Caco-2 (cell line): ENCODE results near the gene LAPTM4A. TPM values are rescaled to one million over a fixed set of nuclear protein-coding genes. Genes with fewer than 3 reads are reported as not detected.
"Not testable (repeated sequence)": the region's sequence is repeated elsewhere in the genome, so short reads cannot be mapped to it uniquely, and the experiment has no call there.

Source experiments
- BruUV-seq: library from RNA; stranded (reverse); fragments of 400-500 nt; replicated peaks from 2 replicates; lab custom pipeline; 2021; lab: Mats Ljungman, UMichigan
- CTCF ChIA-PET: fragments of 300-600 bp; sonication (Branson Sonifier 250); formaldehyde crosslinking; loops from one replicate; lab custom pipeline; 2022; ENCODE audit warnings: antibody characterized with exemption; lab: Charles Lee
- POLR2A ChIA-PET: fragments of 300-600 bp; sonication (Branson Sonifier 250); formaldehyde crosslinking; loops from one replicate; lab custom pipeline; 2022; ENCODE audit warnings: antibody characterized with exemption; lab: Charles Lee
- DNase-seq, 2 experiments: peaks; one replicate each; pipeline versions ENCODE4 v3.0.0 to v3.0.0-alpha.2; 2020 to 2022
- H3K27me3 ChIP-seq: replicated peaks from 2 replicates; pipeline ENCODE4 v1.6.0; 2011; ENCODE audit warnings: low read length; ENCODE audit not compliant: control insufficient read depth, insufficient read depth
- H3K36me3 ChIP-seq: 2 replicates; pipeline ENCODE4 v1.5.1; 2011; ENCODE audit warnings: low read length; ENCODE audit not compliant: control insufficient read depth, insufficient read depth
- H3K4me1 ChIP-seq: fragments of 250-450 bp; sonication (Bioruptor Pico); 2 replicates; pipeline ENCODE4 v1.5.1; 2020; ENCODE audit warnings: mild to moderate bottlenecking
- H3K4me3 ChIP-seq: 2 replicates; pipeline ENCODE4 v1.5.1; 2011; ENCODE audit warnings: low read depth, mild to moderate bottlenecking, control low read depth, low read length
- H3K9me3 ChIP-seq: fragments of 250-450 bp; sonication (Bioruptor Pico); 2 replicates; pipeline ENCODE4 v1.5.1; 2020; ENCODE audit warnings: mild to moderate bottlenecking, moderate library complexity
- H3K27ac Mint-ChIP-seq: one replicate; pipeline ENCODE4 v1.8.0; 2022; ENCODE audit warnings: mixed read lengths; ENCODE audit not compliant: unreplicated experiment
- H3K27me3 Mint-ChIP-seq: one replicate; pipeline ENCODE4 v1.8.0; 2022; ENCODE audit warnings: mixed read lengths; ENCODE audit not compliant: insufficient read depth, unreplicated experiment
- H3K36me3 Mint-ChIP-seq: one replicate; pipeline ENCODE4 v1.8.0; 2022; ENCODE audit warnings: mild to moderate bottlenecking, mixed read lengths; ENCODE audit not compliant: insufficient read depth, unreplicated experiment
- H3K4me1 Mint-ChIP-seq: one replicate; pipeline ENCODE4 v1.8.0; 2022; ENCODE audit warnings: low read depth, mixed read lengths; ENCODE audit not compliant: unreplicated experiment
- H3K4me3 Mint-ChIP-seq: one replicate; pipeline ENCODE4 v1.8.0; 2022; ENCODE audit warnings: mild to moderate bottlenecking, moderate library complexity, mixed read lengths; ENCODE audit not compliant: unreplicated experiment
- H3K9me3 Mint-ChIP-seq: one replicate; pipeline ENCODE4 v1.8.0; 2022; ENCODE audit warnings: mixed read lengths; ENCODE audit not compliant: unreplicated experiment
- CTCF ChIP-seq, 2 experiments: fragments of 200-600 bp in 1 of 2; IDR thresholded peaks; 1 replicate in 1 of 2; 2 replicates in 1 of 2; pipeline versions ENCODE4 v1.5.1 to v1.8.0; 2011 to 2022; ENCODE audit warnings: antibody characterized with exemption in 1 of 2, control low read depth in 1 of 2, inconsistent platforms in 1 of 2, low read depth in 1 of 2, low read length in 1 of 2, mild to moderate bottlenecking in 1 of 2, moderate library complexity in 1 of 2; ENCODE audit not compliant: insufficient read depth in 1 of 2, severe bottlenecking in 1 of 2, unreplicated experiment in 1 of 2
- intact Hi-C: fragments of 100-400 bp; cut with micrococcal nuclease; formaldehyde crosslinking; loops from one replicate; pipeline ENCODE4 v1.10.0; 2022; ENCODE audit not compliant: unreplicated experiment
- total RNA-seq: library from RNA; stranded (reverse); gene quantifications from 2 replicates; pipeline ENCODE4 v1.2.3, GENCODE V29; 2022

Gene LAPTM4A
- total RNA-seq, 1 experiment from 2014 or later = 140 TPM

GRCh38 chr2:20050104-20050645 is 1.3 kb downstream of the LAPTM4A start:
- Mint-ChIP-seq H3K9me3 (no peaks in the 10 kb centered on the region), H3K36me3 (no peaks in the 10 kb centered on the region), H3K4me3 (no peak overlapping the region), H3K27me3 (no peaks in the 10 kb centered on the region), H3K4me1 (peaks cover 19% of the 10 kb centered on the region), H3K27ac (no peak overlapping the region)
- no peak for TF ChIP-seq CTCF (IDR thresholded peaks at IDR 0.05; ENCODE audit: insufficient read depth in 1 of 2, low read depth in 1 of 2, low read length in 1 of 2, severe bottlenecking in 1 of 2, unreplicated experiment in 1 of 2)
- Histone ChIP-seq H3K4me1 (peaks cover 33% of the 10 kb centered on the region), H3K9me3 (no peaks in the 10 kb centered on the region), H3K36me3 (no peaks in the 10 kb centered on the region), H3K4me3 (peak overlapping the region; percentile 98), H3K27me3 (no peaks in the 10 kb centered on the region)
- no TSS peak for BruUV-seq
- DNase-seq = no peak
- POLR2A ChIA-PET = no interaction called here
- intact Hi-C loops = loop anchor here (2.0 kb wide), 2 partner anchors 59 to 93 kb away; partner anchors contain the start of gene WDR35
- CTCF ChIA-PET = interaction anchor here (1.6 to 3.5 kb wide), 3 partner anchors 21 to 48 kb away, joined by 4 to 33 read pairs (median 4); no protein-coding TSS in a partner anchor

GRCh38 chr2:20049637-20050036 is 1.8 kb downstream of the LAPTM4A start:
- Mint-ChIP-seq H3K9me3 (no peaks in the 10 kb centered on the region), H3K36me3 (no peaks in the 10 kb centered on the region), H3K4me3 (no peak overlapping the region), H3K27me3 (no peaks in the 10 kb centered on the region), H3K27ac (no peak overlapping the region), H3K4me1 (peaks cover 14% of the 10 kb centered on the region)
- Histone ChIP-seq H3K9me3 (no peaks in the 10 kb centered on the region), H3K36me3 (no peaks in the 10 kb centered on the region), H3K4me3 (no peak overlapping the region), H3K27me3 (no peaks in the 10 kb centered on the region), H3K4me1 (peaks cover 28% of the 10 kb centered on the region)
- intact Hi-C loops = loop anchor here (2.0 kb wide), 2 partner anchors 59 to 93 kb away; partner anchors contain the start of gene WDR35
- no peak for DNase-seq
- TF ChIP-seq CTCF (IDR thresholded peaks at IDR 0.05; ENCODE audit: insufficient read depth in 1 of 2, low read depth in 1 of 2, low read length in 1 of 2, severe bottlenecking in 1 of 2, unreplicated experiment in 1 of 2) = no peak
- no TSS peak for BruUV-seq
- ChIA-PET CTCF (interaction anchor here (3.5 kb wide), 1 partner anchor 34 kb away, joined by 33 read pairs; no protein-coding TSS in a partner anchor), POLR2A (no interaction called here)

- H3K27me3 ChIP-seq = no peaks in the 10 kb centered on the region
- no TSS peak for BruUV-seq
- Mint-ChIP-seq H3K4me1 (peaks cover 14% of the 10 kb centered on the region), H3K4me3 (no peak overlapping the region), H3K27me3 (no peaks in the 10 kb centered on the region), H3K9me3 (no peaks in the 10 kb centered on the region), H3K27ac (no peak overlapping the region), H3K36me3 (no peaks in the 10 kb centered on the region)
- H3K9me3 ChIP-seq = no peaks in the 10 kb centered on the region
- no peak for TF ChIP-seq CTCF (IDR thresholded peaks at IDR 0.05; ENCODE audit: insufficient read depth in 1 of 2, low read depth in 1 of 2, low read length in 1 of 2, severe bottlenecking in 1 of 2, unreplicated experiment in 1 of 2)
- ChIA-PET POLR2A (no interaction called here), CTCF (no interaction called here)
- intact Hi-C loops = no loop called here
- no peak overlapping the region for H3K4me3 ChIP-seq
- peaks cover 19% of the 10 kb centered on the region for H3K4me1 ChIP-seq
- DNase-seq = no peak
- H3K36me3 ChIP-seq = no peaks in the 10 kb centered on the region
Measured at GRCh38 chr2:20048488-20049448, 2.7 kb downstream of the LAPTM4A start.

GRCh38 chr2:20045712-20046292 is 5.6 kb downstream of the LAPTM4A start:
- H3K36me3 ChIP-seq, CTCF ChIA-PET, BruUV-seq, H3K9me3 ChIP-seq, POLR2A ChIA-PET, H3K9me3 Mint-ChIP-seq, H3K4me1 ChIP-seq, H3K27me3 ChIP-seq, intact Hi-C loops, H3K4me3 Mint-ChIP-seq, H3K4me3 ChIP-seq, H3K27ac Mint-ChIP-seq, H3K27me3 Mint-ChIP-seq, DNase-seq, H3K36me3 Mint-ChIP-seq: not testable (repeated sequence)
- peaks cover 14% of the 10 kb centered on the region for H3K4me1 Mint-ChIP-seq
